CD4-positive, alpha-beta T cell treated with Interleukin-4 for 1 hour (primary cell): ENCODE results near the gene PTPN23.
A peak's percentile ranks its signal among the peaks of the same experiment; 100 is the strongest.

Experiments used
- DNase-seq, 2 donors: peaks; one replicate each; pipeline ENCODE4 v3.0.0-alpha.2; 2020 to 2022

PTPN23 gene

GRCh38 chr3:47420511-47421484 lies 40.0 kb downstream of the PTPN23 start:
- peak; percentile 90 to 92 for DNase-seq

DNA sequence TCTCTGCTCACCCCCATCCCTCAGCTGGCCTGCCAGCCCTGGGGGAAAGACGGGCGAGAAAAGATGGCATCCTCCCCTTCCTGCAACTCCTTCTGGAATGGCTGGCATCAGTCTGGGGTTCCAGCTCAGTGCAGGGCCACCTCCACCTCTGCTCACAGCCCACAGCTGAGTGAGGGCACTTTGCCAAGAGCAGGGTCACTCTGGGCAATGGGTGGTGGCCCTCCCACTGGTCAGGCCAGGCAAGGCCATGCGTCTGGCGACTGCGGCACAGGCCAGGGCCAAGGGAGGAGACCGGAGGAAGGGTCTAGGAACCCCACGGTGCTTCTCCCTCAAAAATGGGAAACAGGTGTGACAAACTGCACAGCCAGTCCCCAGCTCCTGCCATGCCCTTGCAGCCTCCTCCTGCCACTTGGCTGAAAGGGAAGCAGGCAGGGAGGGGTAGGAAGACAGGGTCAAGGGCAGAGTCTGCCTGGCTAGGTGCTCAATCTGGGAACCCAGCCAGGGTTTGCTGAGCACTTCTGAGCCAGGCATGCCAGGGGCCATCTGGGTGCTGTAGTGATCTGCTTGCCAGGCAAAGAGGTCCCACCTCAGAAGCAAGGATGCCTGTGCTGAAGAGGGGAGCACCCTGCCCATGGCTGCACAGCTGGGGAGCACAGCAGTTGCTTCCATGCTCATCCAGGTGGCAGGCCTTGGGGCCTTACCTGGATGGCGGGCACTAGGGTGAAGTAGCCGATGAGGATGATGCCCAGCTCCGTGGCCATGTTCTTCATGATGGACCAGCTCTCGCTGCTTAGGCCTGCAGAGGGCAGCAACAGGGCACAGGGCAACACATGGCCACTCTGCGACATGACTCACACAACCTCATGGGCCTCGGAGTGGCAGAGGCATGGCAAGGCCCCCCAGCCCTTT lies 41.2 kb downstream of the PTPN23 start:
- no peak for DNase-seq

DNA sequence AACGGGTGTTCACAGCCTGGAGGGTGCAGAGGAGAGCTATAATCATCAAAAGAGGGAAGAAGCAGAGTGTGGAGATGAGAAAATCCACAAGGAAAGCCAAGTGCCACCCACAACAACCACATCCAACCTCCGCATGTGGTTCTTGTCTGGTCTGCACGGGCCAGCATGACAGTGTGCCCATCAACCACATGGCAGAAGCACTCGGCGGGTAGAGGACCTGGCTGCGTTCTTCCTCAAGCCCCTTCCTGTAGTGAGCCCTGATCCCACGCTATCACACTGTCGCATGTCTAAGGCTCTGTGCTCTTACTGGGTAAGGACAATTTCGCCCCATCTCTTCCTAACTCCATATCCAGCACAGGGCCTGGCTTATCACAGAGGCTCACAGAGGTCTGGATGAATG lies 41.9 kb downstream of the PTPN23 start:
- DNase-seq = no peak

DNA sequence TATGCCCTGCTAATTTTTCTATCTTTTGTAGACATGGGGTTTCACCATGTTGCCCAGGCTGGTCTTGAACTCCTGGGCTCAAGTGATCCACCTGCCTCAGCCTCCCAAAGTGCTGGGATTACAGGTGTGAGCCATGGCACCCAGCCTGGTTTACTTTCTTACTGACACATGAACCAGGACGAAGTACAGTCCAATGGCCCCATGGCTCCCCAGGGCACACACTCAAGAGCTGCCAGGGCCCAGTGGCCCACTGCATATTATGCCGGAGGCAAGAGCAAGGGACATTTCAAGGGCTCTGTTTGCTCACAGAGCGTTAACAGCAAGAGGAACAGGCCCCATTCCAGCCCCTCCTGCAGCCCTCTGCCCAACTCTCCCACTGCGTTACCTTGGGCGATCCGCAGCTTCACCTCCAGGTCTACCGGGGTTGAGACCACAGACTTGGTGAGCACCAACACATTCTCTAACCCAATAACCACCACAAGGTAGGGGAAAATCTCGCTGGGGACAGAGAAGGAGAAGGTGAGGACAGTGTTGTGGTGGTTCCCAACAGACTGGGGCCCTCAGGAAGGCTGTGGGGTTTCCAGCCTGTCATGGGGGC lies 42.8 kb downstream of the PTPN23 start:
- no peak for DNase-seq

GRCh38 chr3:47424434-47425382 lies 43.9 kb downstream of the PTPN23 start:
- no peak for DNase-seq

- DNase-seq = no peak
Measured at GRCh38 chr3:47425383-47425778, 44.6 kb downstream of the PTPN23 start.

DNA sequence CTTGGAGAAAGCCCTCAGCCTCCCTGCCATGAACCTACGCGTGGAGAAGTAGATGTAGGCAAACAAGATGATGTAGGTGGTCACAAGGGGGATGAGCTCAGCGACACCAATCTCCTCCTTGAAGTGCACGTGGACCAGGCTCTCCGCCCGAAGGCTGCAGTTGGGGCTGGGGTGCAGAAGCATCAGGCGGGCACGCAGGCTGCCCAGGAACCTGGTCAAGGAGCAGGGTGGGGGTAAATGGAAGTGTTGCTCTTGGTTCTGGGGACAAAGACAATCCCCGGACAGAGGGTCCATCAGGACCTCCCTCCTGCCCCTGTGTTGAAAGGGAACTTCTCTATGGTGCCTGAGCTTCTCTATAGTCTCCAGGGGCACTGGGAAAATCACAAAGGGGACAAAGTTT lies 45.1 kb downstream of the PTPN23 start:
- DNase-seq = no peak

DNA sequence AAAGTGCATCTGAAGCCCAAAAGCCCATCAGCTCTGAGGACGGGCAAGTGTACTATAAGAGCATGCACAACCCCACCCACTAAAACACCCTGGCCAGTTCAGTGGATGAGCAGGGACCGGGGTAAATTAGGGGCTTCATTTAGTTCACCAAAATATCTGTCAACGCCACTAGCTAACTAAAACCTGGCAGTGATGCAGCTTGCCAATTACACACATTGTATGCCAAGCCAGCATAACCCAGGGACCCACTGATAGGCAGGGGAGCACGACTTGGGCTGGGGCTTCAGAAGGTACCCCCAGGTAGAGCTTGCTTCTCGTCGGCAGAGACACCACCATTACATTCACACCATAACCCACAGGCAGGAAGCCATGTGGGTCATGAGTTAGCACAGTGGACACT lies 47.0 kb downstream of the PTPN23 start:
- no peak for DNase-seq

- no peak for DNase-seq
Measured at GRCh38 chr3:47428662-47429061, 47.8 kb downstream of the PTPN23 start.

- no peak for DNase-seq
Measured at GRCh38 chr3:47429476-47430270, 48.9 kb downstream of the PTPN23 start.

DNA sequence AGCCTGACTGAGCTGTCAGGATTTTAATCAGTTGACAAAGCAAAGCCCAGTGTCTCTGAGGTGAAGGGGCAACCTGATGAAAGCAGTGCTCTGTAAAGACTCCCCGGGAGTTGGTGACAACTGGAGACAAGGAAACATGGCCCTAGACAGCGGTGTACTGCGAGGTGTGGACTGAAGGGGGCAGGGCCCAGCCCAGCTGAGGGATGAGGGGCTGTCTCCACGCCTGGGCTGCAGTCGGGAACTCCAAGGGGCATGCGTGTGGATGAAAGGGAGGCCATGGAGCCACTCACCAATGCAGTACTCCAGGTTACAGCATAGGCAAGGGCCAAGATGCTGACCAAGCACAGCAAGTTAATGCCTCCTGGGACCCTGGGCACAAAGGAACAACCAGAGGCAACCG lies 49.8 kb downstream of the PTPN23 start:
- no peak for DNase-seq

DNA sequence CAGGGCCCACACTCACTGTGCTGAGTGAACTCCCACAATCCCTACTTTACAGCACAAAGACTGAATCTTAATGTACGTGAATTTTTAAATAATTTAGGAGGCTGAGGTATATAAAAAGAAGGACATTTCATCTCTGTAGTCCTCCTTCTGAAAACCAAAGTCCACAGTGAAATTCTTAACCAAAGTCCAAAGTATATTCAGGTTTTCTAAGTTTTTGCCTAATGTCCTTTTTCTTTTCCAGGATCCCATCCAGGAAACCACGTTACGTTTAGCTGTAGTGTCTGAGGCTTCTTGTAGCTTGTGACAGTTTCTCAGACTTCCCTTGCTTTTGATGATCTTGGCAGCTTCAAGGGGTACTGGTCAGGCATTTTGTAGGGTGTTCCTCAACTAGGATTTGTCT lies 50.4 kb downstream of the PTPN23 start:
- no peak for DNase-seq

DNA sequence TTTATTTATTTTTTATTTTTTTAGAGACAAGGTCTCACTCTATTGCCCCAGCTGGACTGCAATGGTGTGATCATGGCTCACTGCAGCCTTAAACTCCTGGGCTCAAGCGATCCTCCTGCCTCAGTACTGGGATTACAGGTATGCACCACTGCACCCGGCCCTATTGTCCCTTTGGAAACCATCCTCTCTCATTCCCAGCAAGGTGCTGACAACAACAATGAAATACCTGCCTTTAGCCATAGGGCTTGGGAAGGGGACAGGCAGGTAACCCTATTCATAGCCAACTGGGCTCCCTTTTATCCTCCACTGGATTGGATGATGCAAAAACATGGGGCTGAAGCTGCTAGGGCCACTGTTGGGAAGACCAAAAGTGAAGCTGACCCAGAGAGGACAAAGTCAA lies 51.9 kb downstream of the PTPN23 start:
- no peak for DNase-seq

- no peak for DNase-seq
Measured at GRCh38 chr3:47433796-47434195, 53.0 kb downstream of the PTPN23 start.

GRCh38 chr3:47434849-47435248 lies 54.0 kb downstream of the PTPN23 start:
- DNase-seq = no peak

GRCh38 chr3:47436180-47436579 lies 55.4 kb downstream of the PTPN23 start:
- no peak for DNase-seq

- DNase-seq = no peak
Measured at GRCh38 chr3:47440131-47440530, 59.3 kb downstream of the PTPN23 start.

- DNase-seq = no peak
Measured at GRCh38 chr3:47441796-47442551, 61.2 kb downstream of the PTPN23 start.

DNA sequence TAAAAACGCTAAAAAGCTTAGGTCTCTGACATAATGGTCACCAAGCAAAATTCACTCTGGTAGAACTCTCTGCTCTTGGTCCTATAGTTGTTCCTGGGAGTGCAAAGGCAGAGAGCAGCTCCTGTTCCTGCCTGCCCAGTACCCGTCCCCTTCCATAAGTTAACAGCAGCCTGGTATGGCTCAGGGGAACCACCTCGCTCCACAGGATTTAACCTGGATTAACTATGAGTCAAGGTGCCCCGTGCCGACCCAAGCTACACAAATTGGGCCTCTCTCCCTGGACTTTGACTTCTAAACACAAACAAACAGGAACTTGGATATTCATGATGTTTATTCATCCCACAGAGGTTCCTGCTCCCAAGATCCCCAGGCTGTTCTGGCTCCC lies 62.8 kb downstream of the PTPN23 start:
- no peak for DNase-seq

DNA sequence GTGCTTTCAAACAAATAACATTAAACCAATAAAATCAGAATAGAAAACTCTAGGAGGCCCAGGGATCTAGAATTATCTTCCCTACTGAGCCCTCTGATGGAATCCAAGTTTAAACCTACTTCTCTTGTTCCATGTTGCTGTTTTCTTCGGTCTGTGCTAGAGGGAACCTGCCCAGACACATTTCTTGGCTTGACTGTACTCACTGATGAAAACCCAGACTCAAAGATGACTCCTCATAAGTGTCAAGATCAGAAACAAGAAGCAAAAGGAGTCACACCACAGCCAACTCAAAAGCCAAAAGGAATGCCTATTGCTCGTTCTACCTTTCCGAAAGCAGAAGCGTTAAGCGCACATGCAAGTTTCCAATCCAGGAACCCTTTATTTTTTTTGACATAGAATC lies 63.3 kb downstream of the PTPN23 start:
- no peak for DNase-seq
